Effector CD4-positive, alpha-beta T cell (primary cell): ENCODE data around the gene CHRNA3.
"Not testable (repeated sequence)": the region's sequence is repeated elsewhere in the genome, so short reads cannot be mapped to it uniquely, and the experiment has no call there.

Experiments used
- DNase-seq: peaks from one replicate; pipeline ENCODE4 v3.0.0-alpha.2; 2020

CHRNA3 gene

GRCh38 chr15:78616506-78616905 lies 4.3 kb downstream of the CHRNA3 start:
- DNase-seq, result no peak

DNA sequence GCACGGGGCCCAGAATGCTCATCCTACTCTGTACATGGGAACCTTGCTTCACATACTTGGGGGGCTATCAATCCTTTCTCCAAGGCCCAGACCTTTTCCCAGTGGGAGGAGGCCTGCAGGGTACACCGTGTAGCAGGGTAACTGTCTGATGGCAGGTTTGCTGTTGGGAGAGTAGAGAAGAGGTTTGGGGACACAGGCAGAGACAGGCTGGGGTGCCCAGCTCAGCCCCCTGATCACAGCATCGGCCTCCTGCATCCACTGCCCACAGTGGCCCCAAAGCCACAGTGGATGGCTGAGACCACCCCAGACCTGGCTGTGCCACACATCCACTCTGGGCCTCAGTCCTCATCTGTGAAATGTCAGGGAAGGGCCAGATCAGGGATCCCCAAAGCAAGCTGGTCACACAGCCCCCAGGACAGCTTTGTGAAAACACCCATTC lies 5.6 kb downstream of the CHRNA3 start:
- no peak for DNase-seq

DNA sequence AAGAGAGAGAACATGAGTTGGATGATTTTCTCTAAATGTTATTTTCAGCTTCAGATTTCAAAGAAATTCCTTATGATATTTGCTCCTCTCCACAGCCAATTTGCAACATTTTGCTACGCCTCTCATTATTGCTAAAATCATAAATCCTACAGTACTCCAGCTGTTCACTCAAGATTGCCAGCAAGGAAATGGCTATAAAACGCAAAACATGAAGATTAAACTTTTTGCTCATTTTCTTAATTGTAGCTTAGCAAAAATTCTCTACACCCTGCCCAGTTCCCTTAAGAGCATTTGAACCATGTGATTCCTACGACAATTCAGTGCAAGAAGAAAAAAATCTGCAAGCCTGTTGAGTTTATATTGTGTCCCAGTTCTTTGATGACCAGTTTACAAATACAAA lies 6.8 kb downstream of the CHRNA3 start:
- no peak for DNase-seq

- DNase-seq, result not testable (repeated sequence)
Observed at GRCh38 chr15:78609551-78609950, 11.2 kb downstream of the CHRNA3 start.

DNA sequence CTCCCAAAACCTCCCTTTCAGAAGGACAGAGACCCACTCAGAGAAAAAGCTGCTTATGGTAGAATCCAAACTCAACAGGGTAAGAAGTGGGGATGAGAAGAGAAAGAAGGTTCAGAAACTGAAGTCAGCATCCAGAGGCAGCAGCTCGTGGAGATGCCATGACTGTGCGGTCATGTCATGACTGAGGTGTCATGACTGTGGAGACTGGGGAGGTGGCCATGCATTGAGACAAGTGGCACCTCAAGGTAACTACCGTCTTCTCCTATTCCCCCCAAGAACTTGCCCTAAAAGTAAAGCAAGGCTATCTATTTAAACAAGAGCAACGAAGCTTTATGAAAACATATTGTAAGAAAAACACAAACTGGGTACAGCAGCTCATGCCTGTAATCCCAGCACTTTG lies 15.1 kb downstream of the CHRNA3 start:
- DNase-seq, result no peak

- no peak for DNase-seq
Observed at GRCh38 chr15:78605201-78605600, 15.6 kb downstream of the CHRNA3 start.

DNA sequence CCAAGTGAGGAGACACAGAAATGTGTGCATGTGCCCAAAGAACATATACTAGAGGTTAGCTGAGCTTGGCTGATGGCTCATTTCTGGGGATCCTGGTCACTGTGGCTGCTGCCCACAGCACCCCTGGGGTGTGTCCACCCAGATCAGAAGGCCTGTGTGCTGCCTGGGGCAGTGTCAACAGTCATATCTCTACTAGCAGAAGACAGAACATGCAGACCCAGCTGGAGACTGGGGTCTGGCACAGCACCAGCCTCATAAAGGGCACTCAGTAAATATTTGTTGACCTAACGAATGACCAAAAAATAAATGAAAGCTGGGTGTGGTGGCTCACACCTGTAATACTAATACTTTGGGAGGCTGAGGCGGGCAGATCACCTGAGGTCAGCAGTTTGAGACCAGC lies 16.4 kb downstream of the CHRNA3 start:
- no peak for DNase-seq

DNA sequence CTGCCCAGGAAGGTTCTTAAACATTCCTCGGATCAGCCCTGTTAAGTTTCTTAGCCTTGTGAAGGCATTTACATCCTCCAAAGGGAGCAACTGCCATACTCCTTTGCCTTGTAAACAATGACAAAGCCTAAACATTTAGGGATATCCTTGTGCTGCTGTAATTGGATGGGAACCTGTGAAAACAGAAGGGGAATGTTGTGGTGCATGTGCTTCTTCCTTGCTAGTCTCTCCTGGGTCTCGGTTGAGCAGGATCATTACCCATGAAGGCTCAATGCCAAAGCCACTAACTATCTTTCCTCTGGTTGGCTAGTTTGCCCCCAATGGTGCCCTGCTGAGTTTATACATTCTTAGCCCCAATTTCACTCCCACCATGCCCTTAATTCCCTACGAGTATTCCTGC lies 17.3 kb downstream of the CHRNA3 start:
- no peak for DNase-seq

- no peak for DNase-seq
Observed at GRCh38 chr15:78599189-78599588, 21.6 kb downstream of the CHRNA3 start.

DNA sequence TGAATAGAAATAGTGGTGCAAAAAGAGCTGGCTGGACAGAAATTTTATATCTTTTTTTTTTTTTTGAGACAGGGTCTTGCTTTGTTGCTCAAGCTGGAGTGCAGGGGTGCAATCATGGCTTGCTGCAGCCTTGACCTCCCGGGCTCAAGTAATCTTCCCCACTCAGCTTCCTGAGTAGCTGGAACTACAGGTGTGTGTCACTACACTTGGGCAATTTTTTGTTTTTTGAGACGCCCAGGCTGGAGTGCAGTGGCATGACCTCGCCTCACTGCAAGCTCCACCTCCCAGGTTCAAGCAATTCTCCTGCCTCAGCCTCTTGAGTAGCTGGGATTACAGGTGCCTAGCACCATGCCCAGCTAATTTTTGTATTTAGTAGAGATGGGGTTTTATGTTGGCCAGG lies 22.4 kb downstream of the CHRNA3 start:
- DNase-seq, result no peak

DNA sequence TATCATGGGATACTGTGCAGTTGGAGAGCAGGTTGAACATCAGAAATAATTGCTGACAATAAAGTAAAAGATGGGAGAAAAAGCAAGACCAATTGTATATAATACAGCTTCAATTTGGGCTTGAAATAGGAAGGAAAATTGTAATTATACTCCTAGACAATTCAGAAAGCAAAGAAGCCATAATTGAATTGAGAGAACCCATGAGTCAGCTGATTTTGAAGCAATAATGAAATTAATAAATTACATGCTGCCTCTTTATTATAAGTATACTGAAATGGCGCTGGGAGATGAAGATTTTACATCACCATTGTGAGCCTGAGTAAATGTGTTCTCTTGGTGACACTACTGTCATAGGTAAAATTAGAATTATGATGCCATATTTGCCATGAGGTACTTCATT lies 23.2 kb downstream of the CHRNA3 start:
- no peak for DNase-seq

- DNase-seq, result no peak
Observed at GRCh38 chr15:78574944-78575343, 45.9 kb downstream of the CHRNA3 start.

- no peak for DNase-seq
Observed at GRCh38 chr15:78573416-78573815, 47.4 kb downstream of the CHRNA3 start.

- DNase-seq, result no peak
Observed at GRCh38 chr15:78571382-78571781, 49.4 kb downstream of the CHRNA3 start.

- no peak for DNase-seq
Observed at GRCh38 chr15:78570710-78571109, 50.1 kb downstream of the CHRNA3 start.

DNA sequence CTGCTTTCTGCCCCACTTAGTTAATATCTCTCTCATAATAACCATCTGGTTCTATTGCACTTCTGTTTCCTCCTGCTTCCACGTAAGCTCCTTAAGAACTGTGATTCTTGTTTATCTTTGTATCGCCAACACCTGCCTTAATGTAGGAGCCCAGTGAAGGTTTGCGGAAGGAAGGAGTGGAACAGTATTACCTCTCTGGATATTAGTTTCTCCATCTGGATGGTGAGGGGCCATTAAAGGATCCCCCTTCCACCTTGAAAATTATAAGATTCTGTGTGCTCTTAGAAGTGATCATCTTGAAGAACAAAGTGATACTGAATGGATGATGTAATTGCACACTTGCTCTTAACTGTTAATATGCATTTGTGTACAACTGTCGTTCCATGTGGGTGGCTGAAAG lies 53.3 kb downstream of the CHRNA3 start:
- DNase-seq, result no peak

DNA sequence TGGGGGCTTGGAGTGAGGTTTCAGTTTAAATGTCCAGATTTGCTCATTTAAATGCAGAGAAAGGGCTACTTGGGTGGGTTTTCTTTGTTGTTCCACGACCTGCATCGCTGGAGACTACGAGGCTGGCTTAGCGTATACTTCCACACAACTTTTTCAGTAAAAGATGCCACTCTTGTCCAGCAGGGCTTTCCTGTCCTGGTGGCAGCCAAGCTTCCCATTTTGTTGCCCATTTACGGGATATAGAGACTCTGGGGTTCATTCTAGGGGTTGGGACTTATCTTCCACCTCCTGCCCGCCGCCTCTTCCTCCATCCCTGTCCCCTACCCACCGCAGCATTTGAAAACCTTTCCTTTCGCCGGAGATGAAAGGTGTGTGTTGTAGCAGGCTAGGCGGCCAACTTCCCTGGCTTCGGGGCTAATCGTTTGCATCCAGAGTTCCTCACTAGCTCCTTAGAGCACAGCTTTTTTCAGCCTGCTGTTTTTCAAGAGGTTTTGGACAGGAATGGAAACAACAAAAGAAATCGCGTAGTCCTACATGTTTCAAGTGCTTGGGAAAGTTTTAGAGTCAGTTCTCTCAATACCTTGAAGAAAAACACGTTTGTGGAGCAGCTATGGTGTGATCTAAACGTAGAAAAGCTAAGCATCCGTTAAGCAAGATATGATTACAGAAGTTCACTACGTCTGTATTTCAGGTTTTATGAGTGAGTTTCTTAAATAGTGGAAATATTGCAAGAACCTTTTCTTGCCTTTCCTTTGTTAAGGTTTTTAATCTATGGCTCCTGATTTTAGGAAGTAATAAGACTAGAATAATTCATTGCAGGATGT lies 54.6 kb downstream of the CHRNA3 start:
- DNase-seq, result no peak

DNA sequence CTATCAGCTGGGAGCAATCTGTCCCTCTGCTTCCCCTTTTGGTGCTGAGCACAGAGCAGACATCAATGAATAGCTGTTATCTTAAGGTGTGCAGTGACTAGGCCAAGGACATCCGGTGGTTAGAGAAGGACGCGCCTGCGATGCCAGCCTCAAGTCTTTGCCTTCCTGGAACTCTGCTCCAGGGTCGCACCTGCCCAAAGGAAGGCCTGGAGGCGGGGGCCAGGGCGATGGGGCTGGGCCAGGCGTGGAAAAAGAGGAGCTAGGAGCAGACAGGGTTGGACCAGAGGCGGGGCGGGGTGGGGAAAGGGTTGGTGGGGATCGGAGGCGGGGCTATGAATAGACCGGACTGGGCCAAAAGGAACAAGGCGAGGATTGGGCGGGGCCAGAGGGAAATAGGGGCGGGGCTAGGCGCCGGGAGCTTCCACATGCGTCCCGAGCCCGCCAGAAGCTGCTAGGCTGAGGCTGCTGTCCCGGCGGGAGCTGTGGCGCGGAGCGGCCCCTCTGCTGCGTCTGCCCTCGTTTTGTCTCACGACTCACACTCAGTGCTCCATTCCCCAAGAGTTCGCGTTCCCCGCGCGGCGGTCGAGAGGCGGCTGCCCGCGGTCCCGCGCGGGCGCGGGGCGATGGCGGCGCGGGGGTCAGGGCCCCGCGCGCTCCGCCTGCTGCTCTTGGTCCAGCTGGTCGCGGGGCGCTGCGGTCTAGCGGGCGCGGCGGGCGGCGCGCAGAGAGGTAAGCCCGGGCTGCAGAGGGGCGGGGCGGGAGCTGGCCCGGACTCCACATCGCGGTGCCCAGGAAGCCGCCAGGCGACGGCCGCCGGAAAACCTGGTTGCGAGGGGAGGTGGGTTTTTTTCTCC lies 55.5 kb downstream of the CHRNA3 start, which contains the start of gene CHRNA5:
Gene CHRNA5 (plus strand): TSS at position 424 of the 854 bp plus-strand sequence. CDS start 200 bp downstream, at position 624.
- peak; percentile 57 for DNase-seq

GRCh38 chr15:78564743-78565096 lies 56.1 kb downstream of the CHRNA3 start:
- no peak for DNase-seq

GRCh38 chr15:78563092-78563491 lies 57.7 kb downstream of the CHRNA3 start:
- DNase-seq, result no peak

- no peak for DNase-seq
Observed at GRCh38 chr15:78561490-78561889, 59.3 kb downstream of the CHRNA3 start.

DNA sequence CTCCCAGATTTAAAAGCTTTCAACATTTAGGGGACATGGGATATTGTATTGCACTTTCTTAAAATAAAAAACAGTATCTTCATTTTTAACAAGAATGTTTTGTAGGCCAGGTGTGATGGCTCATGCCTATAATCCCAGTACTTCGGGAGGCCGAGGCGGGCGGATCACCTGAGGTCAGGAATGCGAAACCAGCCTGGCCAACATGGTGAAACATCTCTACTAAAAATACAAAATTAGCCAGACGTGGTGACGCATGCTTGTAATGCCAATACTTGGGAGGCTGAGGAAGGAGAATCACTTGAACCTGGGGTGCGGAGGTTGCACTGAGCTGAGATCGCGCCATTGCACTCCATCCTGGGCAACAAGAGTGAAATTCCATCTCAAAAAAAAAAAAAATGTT lies 60.6 kb downstream of the CHRNA3 start:
- DNase-seq, result not testable (repeated sequence)

DNA sequence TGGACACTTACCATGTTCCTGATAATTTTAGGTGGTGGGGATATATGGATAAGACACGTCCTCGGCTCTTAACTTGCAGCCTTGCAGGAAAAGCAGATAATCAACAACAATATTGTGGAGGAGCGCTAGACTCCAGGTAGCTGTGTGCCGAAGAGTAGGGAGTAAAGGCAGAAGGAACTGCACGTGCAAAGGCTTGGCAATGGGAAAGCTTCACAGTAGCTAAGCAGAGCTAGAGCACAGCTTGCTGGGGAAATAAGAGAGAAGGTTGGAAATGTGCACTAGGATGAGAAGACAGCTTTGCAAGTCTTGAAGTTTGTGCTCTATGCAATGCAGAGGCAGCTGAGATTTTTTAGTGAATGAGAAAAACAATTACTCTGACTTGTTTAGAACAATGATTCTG lies 68.2 kb downstream of the CHRNA3 start:
- DNase-seq, result no peak

- DNase-seq, result no peak
Observed at GRCh38 chr15:78551902-78552301, 68.9 kb downstream of the CHRNA3 start.
